IPS-20b (cell line): Measurements from ENCODE around the gene AMOTL2.

ENCODE experiments used
- H3K27ac ChIP-seq: one replicate; pipeline ENCODE4 v1.5.1; 2013; ENCODE audit warnings: low read length
- H3K27me3 ChIP-seq: 2 replicates; pipeline ENCODE4 v1.6.1; 2013; ENCODE audit warnings: mild to moderate bottlenecking, low read length, inconsistent platforms; ENCODE audit not compliant: insufficient read depth
- H3K36me3 ChIP-seq: 2 replicates; pipeline ENCODE4 v1.6.1; 2013; ENCODE audit warnings: low read depth, mild to moderate bottlenecking, inconsistent platforms, low read length, moderate library complexity; ENCODE audit not compliant: insufficient read depth
- H3K4me1 ChIP-seq: 2 replicates; pipeline ENCODE4 v1.6.1; 2013; ENCODE audit warnings: mild to moderate bottlenecking, control low read depth, inconsistent platforms, low read length, moderate library complexity; ENCODE audit not compliant: insufficient read depth
- H3K4me3 ChIP-seq: 2 replicates; pipeline ENCODE4 v1.5.1; 2013; ENCODE audit warnings: mild to moderate bottlenecking, low read length, inconsistent platforms
- H3K9ac ChIP-seq: 2 replicates; pipeline ENCODE4 v1.6.1; 2013; ENCODE audit warnings: low read depth, mild to moderate bottlenecking, inconsistent platforms, low read length, moderate library complexity
- H3K9me3 ChIP-seq: 2 replicates; pipeline ENCODE4 v1.6.1; 2013; ENCODE audit warnings: mild to moderate bottlenecking, low read depth, low read length, inconsistent platforms; ENCODE audit not compliant: insufficient read depth

Gene AMOTL2

GRCh38 chr3:134355416-134355815 is 18.8 kb downstream of the AMOTL2 start:
- Histone ChIP-seq H3K4me1 (peaks cover 14% of the 10 kb centered on the region), H3K27ac (no peak overlapping the region), H3K9ac (no peak overlapping the region), H3K36me3 (peaks cover 64% of the 10 kb centered on the region), H3K4me3 (no peak overlapping the region), H3K27me3 (no peaks in the 10 kb centered on the region), H3K9me3 (no peaks in the 10 kb centered on the region)

DNA sequence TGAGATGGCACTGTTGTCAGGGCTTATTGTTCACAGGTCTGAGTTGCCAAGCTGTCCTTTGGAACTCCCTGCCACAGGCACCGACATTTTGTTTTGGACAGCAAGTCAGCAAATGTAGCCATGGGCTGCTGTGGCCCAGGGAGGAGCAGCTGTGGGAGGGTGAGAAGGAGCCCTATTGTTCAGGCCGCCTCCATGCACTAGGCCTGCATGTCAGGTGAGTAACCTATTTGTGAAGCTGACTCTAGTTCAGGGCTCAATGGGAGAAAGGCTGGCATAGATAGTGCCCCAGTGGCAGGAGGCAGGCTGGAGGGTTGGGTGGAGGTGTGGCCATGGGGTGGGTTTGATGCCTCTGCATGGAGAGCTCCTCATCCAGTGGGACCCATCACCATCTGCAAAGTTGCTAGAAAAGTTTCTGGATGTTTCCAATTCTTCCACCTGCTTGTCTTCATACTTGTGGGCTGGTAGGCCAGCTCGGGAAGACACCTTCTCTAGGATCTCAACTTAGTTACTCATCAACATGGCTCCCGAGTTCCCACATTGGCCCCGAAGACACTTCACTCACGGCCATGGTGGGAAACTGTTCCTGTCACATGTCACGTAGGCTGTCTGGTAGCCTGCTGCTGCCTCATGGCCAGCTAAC is 19.5 kb downstream of the AMOTL2 start:
- H3K27ac ChIP-seq: no peak overlapping the region
- H3K36me3 ChIP-seq: peaks cover 57% of the 10 kb centered on the region
- H3K9me3 ChIP-seq: no peaks in the 10 kb centered on the region
- no peak overlapping the region for H3K9ac ChIP-seq
- H3K4me1 ChIP-seq: peaks cover 14% of the 10 kb centered on the region
- H3K4me3 ChIP-seq: no peak overlapping the region
- H3K27me3 ChIP-seq: no peaks in the 10 kb centered on the region

GRCh38 chr3:134353831-134354611 is 20.2 kb downstream of the AMOTL2 start:
- Histone ChIP-seq H3K9me3 (no peaks in the 10 kb centered on the region), H3K9ac (no peak overlapping the region), H3K27ac (no peak overlapping the region), H3K36me3 (peaks cover 50% of the 10 kb centered on the region), H3K4me3 (no peak overlapping the region), H3K4me1 (peaks cover 14% of the 10 kb centered on the region), H3K27me3 (no peaks in the 10 kb centered on the region)

DNA sequence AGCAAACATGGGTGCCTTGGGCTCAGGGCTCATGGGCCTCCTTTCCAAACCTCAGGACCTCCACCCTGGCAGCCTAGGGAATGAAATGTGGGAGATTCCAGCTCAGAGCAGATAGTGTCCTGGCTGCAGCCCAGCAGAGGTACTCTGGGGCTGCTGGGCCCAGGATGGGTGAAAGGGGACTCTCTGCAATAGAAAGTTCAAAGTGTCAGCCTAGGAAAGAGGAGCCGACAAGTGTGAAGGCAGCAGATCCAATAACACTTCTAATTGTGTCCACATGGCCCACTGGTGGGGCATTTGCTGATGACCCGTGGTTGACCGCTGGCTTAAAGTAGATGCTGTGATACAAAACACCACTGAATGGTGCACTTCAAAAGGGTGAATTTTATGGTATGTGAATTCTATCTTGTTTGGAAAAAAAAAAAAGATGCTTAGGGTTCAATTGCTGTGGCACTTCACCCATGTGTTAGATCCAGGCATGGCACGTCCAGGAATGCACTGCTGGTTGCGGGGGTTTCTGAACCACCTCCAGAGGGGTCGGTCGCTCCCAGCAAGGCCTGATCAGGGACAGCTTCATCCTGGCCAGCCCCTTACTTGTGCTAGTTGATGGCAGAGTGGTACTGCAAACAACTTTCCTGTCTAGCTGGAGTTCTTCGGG is 20.9 kb downstream of the AMOTL2 start:
- no peak overlapping the region for H3K9ac ChIP-seq
- peaks cover 13% of the 10 kb centered on the region for H3K4me1 ChIP-seq
- peaks cover 43% of the 10 kb centered on the region for H3K36me3 ChIP-seq
- H3K27ac ChIP-seq: no peak overlapping the region
- no peaks in the 10 kb centered on the region for H3K27me3 ChIP-seq
- no peaks in the 10 kb centered on the region for H3K9me3 ChIP-seq
- H3K4me3 ChIP-seq: no peak overlapping the region

DNA sequence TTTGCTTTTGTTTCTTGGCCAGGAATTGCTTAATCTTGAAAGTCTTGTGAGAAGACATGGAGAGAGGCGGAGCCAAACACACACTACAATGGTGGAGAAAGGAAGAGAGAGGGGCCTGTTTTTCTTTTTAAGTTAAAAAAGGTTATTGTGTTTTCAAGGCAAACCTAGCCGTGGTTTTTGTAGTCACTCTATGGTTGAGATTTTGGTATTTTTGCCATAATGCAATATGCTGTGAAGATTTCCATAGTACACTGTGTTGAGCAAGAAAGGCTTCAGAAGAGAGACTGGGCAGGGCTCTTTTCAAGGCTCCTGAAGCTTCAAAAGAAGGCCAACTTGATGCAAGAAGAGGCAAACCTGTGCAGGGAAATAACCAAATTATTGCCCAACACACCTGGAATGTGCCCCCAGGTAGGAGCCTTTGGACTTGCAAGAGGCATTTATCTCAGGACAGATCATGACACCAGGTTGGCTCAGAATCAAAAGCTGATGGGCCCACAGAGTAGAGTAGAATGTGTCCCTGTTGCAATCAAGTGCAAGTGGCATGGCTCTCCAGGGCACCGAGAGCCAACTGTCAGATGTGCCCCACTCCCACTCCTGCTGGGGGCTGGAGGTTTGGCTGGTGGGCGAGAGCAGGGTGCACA is 22.1 kb downstream of the AMOTL2 start:
- no peak overlapping the region for H3K27ac ChIP-seq
- H3K4me1 ChIP-seq: peaks cover 6% of the 10 kb centered on the region
- H3K4me3 ChIP-seq: no peak overlapping the region
- H3K9ac ChIP-seq: no peak overlapping the region
- H3K27me3 ChIP-seq: no peaks in the 10 kb centered on the region
- peaks cover 32% of the 10 kb centered on the region for H3K36me3 ChIP-seq
- H3K9me3 ChIP-seq: no peaks in the 10 kb centered on the region

- no peaks in the 10 kb centered on the region for H3K27me3 ChIP-seq
- no peak overlapping the region for H3K27ac ChIP-seq
Measured at GRCh38 chr3:134351427-134351826, 22.8 kb downstream of the AMOTL2 start.

DNA sequence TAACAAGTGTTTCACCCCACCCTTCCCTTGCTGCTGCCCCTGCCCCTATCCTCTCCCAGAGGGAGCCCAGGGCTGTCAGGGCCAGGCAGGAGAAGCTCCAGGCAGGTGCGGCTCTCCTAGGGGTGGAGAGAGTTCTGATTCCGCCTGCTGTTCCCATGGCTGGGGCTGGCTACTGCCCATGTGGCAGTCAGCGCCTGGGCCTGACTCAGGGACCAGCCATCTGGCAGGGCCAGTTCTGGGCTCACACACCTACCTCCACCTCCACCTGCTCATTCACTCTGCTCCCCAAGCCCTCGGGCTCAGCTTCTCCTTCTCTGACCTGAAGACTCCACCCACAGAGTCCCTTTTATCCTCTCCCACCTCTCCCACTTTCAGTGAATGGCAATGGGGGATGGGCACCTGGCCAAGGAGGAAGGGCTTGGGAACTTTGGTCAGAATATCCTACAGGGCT is 23.4 kb downstream of the AMOTL2 start:
- Histone ChIP-seq H3K36me3 (peaks cover 19% of the 10 kb centered on the region), H3K27ac (no peak overlapping the region), H3K27me3 (no peaks in the 10 kb centered on the region), H3K9me3 (peaks cover 9% of the 10 kb centered on the region; the same call in 1 of the 2 replicates), H3K4me1 (peaks cover 5% of the 10 kb centered on the region; the same call in 1 of the 2 replicates), H3K4me3 (no peak overlapping the region), H3K9ac (no peak overlapping the region)

More at GRCh38 chr3:134351427-134351826, 22.8 kb downstream of the AMOTL2 start:
- H3K9ac ChIP-seq: no peak overlapping the region
- H3K36me3 ChIP-seq: peaks cover 24% of the 10 kb centered on the region
- H3K4me3 ChIP-seq: no peak overlapping the region
- peaks cover 5% of the 10 kb centered on the region for H3K4me1 ChIP-seq
- peaks cover 6% of the 10 kb centered on the region; the same call in 1 of the 2 replicates for H3K9me3 ChIP-seq

DNA sequence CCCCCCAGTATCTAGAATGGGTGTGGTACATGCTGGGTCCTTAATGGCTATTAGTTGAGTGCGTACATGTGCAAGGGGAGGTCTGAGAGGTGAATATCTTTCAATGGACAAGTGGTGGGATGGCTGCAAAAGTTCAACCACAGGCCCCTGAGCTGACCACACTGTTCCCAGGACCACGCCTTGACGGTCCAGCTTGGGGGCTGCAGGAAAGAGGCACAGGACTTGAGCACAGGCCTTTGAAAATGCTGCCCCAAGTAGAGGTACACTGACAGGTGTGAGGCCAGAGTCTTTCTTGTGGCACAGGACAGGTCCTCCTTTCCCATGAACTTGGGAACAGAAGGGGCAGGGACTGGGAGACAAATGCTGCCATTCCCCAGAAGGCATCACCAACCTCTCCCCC is 24.0 kb downstream of the AMOTL2 start:
- Histone ChIP-seq H3K27ac (no peak overlapping the region), H3K4me3 (no peak overlapping the region), H3K27me3 (no peaks in the 10 kb centered on the region), H3K36me3 (peaks cover 13% of the 10 kb centered on the region), H3K4me1 (peaks cover 5% of the 10 kb centered on the region; the same call in 1 of the 2 replicates), H3K9me3 (peaks cover 9% of the 10 kb centered on the region; the same call in 1 of the 2 replicates), H3K9ac (no peak overlapping the region)

GRCh38 chr3:134348524-134348923 is 25.7 kb downstream of the AMOTL2 start:
- no peak overlapping the region for H3K9ac ChIP-seq
- no peaks in the 10 kb centered on the region for H3K27me3 ChIP-seq

GRCh38 chr3:134347551-134347950 is 26.7 kb downstream of the AMOTL2 start:
- Histone ChIP-seq H3K4me1 (peaks cover 5% of the 10 kb centered on the region; the same call in 1 of the 2 replicates), H3K27ac (no peak overlapping the region), H3K9me3 (peaks cover 9% of the 10 kb centered on the region; the same call in 1 of the 2 replicates), H3K9ac (no peak overlapping the region), H3K36me3 (no peaks in the 10 kb centered on the region; the same call in 1 of the 2 replicates), H3K27me3 (no peaks in the 10 kb centered on the region), H3K4me3 (no peak overlapping the region)

More at GRCh38 chr3:134348524-134348923, 25.7 kb downstream of the AMOTL2 start:
- peaks cover 9% of the 10 kb centered on the region; the same call in 1 of the 2 replicates for H3K9me3 ChIP-seq
- H3K4me3 ChIP-seq: no peak overlapping the region
- H3K27ac ChIP-seq: no peak overlapping the region
- H3K36me3 ChIP-seq: no peaks in the 10 kb centered on the region; the same call in 1 of the 2 replicates
- peaks cover 5% of the 10 kb centered on the region; the same call in 1 of the 2 replicates for H3K4me1 ChIP-seq

DNA sequence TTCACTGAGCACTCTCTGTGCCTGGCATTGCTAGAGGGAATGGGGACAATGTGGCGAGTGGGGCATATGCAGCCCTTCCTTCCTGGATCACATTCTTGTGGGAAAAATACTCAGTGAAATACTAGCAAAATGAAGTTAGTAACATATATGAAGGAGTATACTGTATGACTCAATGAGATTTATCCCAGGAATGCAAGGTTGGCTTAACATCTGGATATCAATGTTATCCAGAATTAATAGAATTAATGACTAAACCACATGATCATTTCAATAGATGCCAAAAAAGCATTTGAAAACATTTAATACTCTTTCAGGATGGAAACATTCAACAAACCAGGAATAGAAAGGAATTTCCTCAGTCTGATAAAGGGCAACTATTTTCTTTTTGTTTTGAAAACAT is 27.5 kb downstream of the AMOTL2 start:
- peaks cover 9% of the 10 kb centered on the region; the same call in 1 of the 2 replicates for H3K9me3 ChIP-seq
- H3K9ac ChIP-seq: no peak overlapping the region
- H3K36me3 ChIP-seq: no peaks in the 10 kb centered on the region; the same call in 1 of the 2 replicates
- H3K4me3 ChIP-seq: no peak overlapping the region
- H3K27ac ChIP-seq: no peak overlapping the region
- peaks cover 5% of the 10 kb centered on the region; the same call in 1 of the 2 replicates for H3K4me1 ChIP-seq
- no peaks in the 10 kb centered on the region for H3K27me3 ChIP-seq
